GM19372 (cell line): ENCODE measurements around the gene TCEAL3.
"Not testable (repeated sequence)": the region's sequence is repeated elsewhere in the genome, so short reads cannot be mapped to it uniquely, and the experiment has no call there.

Experiments used
- ATAC-seq: cut with Tn5 transposase; IDR thresholded peaks from one replicate; pipeline ENCODE4 v1.9.1; 2021; ENCODE audit warnings: mild to moderate bottlenecking, low read depth, moderate library complexity; ENCODE audit not compliant: unreplicated experiment

The TCEAL3 gene

GRCh38 chrX:103624111-103624510, 16.3 kb downstream of the TCEAL3 start:
- no peak for ATAC-seq

DNA sequence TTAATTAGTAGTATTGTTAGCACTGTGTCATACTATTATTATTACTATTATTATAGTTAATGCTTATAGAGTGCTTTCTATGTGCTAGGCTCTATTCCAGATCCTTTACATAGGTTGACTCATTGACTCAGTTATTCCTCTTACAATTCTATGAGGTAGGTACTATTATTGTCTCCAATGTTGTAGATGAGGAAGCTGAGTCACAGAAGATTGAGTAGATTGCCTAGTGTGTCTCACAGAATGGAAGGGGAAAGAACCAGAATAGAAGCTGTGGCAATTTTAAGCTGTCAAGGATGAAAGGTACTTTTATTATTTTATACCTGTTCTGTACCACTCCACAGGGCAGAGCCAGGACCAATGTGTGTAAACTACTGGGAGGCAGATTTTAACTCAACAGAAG, 19.1 kb downstream of the TCEAL3 start:
- no peak for ATAC-seq

- peak; percentile 66 for ATAC-seq
These were observed 20.9 kb downstream of the TCEAL3 start, which contains the start of gene TCEAL1 for GRCh38 chrX:103628386-103629317. Gene TCEAL1 (plus strand): TSS chrX:103628975. CDS start chrX:103629917, 942 bp downstream.

DNA sequence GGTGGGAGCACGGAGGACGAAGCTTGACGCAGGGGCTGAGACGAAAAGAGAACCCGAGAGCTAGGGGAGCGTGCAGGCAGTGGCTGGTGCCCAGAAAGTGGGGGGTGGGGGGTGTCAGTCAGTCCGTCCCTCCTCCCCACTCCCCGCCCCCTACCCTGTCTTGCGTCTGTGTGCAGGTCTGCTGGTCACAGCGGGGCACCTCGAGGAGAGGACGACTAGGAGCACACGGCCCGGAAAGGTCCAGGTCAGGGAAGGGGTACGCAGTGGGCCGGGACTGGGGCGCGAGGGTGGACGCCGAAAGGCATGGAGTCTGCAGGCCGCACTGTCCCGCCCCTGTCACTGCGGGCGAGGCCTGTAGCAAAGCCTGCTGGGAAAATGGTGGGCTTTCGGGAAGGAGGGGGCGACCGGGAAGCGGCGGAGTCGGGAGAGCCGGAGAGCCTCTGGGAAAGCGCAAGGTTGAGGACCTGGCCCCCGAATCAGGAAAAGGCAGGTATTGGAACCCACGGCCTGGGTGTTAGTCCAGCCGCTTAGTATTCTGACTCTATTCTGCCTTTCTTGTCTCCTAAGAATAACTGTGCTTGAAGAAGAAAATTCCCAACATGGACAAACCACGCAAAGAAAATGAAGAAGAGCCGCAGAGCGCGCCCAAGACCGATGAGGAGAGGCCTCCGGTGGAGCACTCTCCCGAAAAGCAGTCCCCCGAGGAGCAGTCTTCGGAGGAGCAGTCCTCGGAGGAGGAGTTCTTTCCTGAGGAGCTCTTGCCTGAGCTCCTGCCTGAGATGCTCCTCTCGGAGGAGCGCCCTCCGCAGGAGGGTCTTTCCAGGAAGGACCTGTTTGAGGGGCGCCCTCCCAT, 21.8 kb downstream of the TCEAL3 start:
- ATAC-seq: peak; percentile 39

- no peak for ATAC-seq
These were observed 22.4 kb downstream of the TCEAL3 start for GRCh38 chrX:103630171-103630511.

DNA sequence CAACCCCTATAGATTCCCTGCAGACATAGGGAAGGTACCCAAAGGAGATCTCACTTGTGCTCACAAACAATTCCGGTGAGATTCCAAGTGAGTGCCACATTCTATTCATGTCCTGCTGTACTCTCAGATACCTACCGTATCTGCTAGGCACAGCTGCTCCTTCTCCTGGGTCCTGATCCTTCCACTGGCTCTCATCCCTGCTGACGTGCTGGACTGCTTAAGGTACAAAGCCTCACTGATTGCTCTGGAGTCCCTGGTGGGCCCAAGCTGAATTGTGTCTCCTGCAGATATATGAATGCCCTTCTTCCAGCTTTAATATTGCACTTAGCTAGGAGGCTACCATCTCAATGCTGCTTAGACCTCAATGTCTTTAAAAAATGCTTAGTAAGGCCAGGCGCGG, 23.4 kb downstream of the TCEAL3 start:
- ATAC-seq: no peak

DNA sequence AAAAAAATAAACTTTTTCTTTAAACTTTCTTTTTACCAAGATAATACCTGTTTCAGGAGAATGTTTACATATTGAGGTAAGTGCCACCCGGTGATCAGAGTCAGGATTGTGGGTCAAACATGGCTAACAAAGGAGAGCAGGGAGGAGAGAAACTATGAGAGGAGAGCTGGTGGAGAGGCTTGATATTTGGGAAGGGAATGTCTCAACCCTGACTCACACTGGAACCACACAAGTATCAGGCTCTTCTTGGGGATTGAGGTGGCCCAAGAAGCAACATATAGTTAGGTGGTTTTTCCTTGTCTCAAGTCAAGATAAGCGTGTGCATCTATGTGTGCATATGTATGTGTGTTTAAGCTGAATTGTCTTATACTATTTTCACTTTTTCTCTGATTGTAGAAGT, 27.7 kb downstream of the TCEAL3 start:
- ATAC-seq: no peak

DNA sequence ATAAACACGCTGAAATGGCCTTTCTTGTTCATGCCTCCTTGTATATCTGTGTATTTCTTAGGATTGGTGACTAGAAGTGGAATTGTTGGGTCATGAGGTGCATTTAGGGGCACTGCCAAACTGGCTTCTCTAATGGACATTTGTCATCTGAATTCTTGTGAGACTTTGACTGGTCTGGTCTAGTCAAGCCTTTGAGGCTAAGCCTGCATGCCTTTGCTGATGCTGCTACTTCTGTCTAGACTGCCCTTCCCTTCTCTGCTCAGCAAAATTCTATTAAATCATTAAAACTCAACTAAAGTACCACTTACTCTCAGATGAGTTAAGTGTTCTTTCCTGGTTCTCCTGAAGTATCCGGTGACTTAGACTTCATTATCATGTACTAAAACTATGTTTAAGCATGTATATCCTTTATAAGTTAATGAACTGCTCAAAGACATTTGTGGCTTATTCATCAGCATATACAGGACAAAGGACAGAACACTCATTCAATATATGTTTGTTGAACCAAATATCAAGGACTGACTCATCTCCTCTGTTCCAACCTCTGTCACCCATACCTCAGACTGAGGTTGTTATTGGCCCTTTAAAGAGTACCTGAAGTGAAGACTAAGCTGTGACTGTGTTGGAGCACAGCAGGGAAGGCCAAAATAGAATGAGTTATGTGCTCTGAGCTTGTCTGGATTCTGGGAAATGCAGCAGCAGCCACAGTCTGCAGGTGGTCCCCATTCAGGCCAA, 30.0 kb downstream of the TCEAL3 start:
- no peak for ATAC-seq

GRCh38 chrX:103638479-103639346, 30.9 kb downstream of the TCEAL3 start:
- ATAC-seq: not testable (repeated sequence)

DNA sequence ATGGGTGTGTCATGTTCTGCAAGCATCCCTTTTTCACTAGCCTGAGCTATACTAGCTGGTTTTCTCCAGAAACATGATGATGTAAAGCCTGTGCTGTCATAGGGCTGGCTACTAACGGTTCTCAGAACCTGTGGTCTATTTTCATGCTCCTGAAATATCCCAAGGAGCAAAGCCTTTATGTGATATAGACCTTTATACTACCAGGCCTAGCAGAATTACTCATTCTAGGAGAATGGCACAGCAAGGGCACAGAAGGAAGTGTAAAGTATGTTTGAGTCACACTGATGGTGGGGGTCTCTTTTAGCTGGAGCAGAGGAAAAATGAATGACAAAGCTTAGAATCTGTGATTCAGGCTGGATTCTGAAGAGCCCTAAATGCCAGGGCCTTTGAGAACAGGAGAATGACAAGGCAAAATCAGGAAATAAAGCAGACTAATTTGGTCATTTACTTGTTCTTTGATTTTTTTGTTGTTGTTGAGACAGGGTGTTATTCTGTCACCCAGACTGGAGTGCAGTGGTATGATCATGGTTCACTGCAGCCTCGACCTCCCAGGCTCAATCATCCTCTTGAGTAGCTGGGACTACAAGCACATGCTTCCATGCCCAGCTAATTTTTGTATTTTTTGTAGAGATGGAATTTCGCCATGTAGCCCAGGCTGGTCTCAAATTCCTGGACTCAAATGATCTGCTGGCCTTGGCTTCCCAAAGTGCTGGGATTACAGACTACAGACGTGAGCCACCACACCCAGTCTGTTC, 32.8 kb downstream of the TCEAL3 start:
- no peak for ATAC-seq

DNA sequence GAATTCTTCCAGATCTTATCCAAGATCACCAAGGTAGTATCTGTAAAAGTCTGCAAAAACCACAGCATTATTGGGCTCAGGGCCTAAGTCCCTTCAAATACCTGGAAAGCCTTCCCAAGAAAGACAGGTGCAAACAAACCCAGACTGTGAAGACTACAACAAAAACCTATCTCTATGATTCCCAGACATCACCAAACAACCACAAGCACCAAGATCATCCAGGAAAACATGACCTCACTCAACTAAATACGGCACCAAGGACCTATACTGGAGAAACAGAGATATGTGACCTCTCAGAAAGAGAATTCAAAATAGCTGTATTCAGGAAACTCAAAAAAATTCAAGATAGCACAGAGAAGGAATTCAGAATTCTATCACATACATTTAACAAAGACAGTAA, 36.4 kb downstream of the TCEAL3 start:
- ATAC-seq: no peak

- no peak for ATAC-seq
These were observed 39.9 kb downstream of the TCEAL3 start for GRCh38 chrX:103647630-103648029.

- no peak for ATAC-seq
These were observed 43.5 kb downstream of the TCEAL3 start for GRCh38 chrX:103651151-103651773.

DNA sequence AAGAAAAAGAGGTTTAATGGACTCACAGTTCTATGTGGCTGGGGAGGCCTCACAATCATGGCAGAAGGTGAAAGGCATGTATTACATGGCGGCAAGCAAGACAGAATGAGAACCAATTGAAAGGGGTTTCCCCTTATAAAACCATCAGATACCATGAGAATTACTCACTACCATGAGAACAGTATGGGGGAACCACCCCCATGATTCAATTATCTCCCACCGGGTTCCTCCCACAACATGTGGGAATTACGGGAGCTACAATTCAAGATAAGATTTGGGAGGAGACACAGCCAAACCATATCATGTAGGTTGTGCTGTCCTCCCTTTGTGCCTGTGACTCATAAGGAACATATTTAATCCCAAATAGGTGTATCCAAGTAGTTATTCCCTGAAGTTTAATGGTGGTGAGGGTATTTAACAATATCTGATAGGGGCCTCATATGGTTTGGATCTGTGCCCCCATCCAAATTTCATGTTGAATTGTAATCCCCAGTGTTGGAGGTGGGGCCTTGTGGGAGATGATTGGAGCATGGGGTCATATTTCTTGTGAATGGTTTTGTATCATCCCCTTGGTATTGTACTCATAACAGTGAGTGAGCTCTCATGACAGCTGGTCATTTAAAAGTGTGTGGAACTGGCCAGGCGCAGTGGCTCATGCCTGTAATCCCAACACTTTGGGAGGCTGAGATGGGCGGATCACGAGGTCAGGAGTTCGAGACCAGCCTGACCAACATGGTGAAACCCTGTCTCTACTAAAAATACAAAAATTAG, 47.7 kb downstream of the TCEAL3 start:
- ATAC-seq: not testable (repeated sequence)

DNA sequence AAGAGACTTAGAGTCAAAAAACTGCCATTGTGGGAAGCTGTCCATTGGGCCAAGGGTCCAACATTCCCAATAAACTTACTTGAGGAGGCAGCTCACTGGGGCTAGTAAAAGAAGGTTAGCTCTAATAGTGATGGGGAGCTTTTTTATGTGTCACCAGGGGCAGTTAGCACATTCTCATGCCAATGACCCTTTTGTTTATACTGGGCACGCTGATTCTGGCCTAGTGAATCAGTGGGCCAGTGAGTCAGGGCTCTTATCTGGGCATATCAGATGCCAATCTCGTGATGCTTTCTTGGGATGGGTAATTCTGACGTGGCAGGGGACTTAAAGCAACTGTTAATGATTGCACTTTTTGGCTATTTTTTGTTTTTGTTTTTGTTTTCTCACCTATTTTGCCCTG, 48.9 kb downstream of the TCEAL3 start:
- no peak for ATAC-seq

- not testable (repeated sequence) for ATAC-seq
These were observed 49.3 kb downstream of the TCEAL3 start for GRCh38 chrX:103657066-103657465.

DNA sequence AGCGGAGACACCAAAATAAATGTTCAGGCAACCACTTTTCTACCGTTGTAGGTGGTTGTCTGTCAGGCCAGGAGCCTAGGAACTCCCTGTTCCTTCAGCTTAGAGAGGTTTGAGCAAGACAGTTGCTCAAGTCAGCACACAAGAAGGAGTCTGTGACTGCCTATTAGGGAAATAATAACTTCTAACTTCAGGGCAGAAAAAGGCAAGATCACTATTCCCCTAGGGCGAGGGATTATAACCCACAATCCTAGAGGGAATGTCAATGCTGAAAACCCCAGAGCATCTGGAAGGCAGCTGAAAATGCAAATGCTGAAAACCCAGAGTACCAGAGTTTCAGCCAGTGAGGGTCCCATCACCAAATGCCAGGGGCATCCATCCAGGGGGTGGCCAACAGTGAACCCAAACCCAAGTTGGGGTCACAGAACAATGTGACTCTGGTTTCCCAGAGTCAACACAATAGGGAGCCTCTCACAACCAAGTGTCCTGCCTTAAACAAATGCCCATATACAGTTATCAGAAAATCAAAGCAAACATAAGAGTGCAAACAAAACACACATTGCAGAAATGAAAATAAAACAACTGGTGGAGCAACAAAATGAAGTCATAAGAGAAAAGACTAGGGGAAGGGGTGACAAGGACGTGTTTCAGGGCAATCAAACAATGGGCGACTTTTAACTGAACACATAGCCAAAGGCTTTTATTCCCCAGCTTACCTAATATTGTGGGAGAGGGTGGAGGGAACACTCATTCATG, 51.1 kb downstream of the TCEAL3 start:
- ATAC-seq: no peak
